ENCODE data around the gene MED27. TPM values are rescaled to one million over a fixed set of nuclear protein-coding genes. Genes with fewer than 3 reads are reported as not detected.

MED27 gene
- total and polyA plus RNA-seq, 2 experiments from 2014 or later = 18.3 to 69.2 TPM

DNA sequence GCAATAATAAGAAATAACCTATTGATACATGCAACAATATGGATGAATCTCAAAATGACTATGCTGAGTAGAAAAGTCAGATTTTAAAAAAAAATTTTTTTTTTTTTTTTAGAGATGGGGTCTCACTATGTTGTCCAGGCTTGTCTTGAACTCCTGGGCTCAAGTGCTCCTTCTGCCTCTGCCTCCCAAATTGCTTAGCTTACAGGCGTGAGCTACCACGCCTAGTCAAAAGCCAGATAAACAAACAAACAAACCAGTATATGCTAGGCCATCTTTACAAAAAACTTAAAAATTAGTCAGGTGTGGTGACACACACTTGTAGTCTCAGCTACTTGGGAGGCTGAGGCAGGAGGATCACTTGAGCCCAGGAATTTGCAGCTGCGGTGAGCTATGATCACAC, 79.0 kb downstream of the MED27 start:
- no peaks in the 10 kb centered on the region for H3K36me3 ChIP-seq
- H3K4me1 ChIP-seq (ENCODE audit: low read depth) = no peaks in the 10 kb centered on the region
- no peak overlapping the region for H3K4me3 ChIP-seq
- no peaks in the 10 kb centered on the region for H3K27me3 ChIP-seq
- TF ChIP-seq, protein P1, sequence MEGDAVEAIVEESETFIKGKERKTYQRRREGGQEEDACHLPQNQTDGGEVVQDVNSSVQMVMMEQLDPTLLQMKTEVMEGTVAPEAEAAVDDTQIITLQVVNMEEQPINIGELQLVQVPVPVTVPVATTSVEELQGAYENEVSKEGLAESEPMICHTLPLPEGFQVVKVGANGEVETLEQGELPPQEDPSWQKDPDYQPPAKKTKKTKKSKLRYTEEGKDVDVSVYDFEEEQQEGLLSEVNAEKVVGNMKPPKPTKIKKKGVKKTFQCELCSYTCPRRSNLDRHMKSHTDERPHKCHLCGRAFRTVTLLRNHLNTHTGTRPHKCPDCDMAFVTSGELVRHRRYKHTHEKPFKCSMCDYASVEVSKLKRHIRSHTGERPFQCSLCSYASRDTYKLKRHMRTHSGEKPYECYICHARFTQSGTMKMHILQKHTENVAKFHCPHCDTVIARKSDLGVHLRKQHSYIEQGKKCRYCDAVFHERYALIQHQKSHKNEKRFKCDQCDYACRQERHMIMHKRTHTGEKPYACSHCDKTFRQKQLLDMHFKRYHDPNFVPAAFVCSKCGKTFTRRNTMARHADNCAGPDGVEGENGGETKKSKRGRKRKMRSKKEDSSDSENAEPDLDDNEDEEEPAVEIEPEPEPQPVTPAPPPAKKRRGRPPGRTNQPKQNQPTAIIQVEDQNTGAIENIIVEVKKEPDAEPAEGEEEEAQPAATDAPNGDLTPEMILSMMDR (IDR thresholded peaks at IDR 0.05; ENCODE audit: low read depth, low read length) = no peak
- DNase-seq (ENCODE audit: low read depth in 1 of 2, low spot score in 1 of 2) = no peak
- H3K27ac ChIP-seq = no peak overlapping the region
- H3K9me3 ChIP-seq (ENCODE audit: low read depth) = no peaks in the 10 kb centered on the region

GRCh38 chr9:131999692-132000551, 79.7 kb downstream of the MED27 start:
- Histone ChIP-seq H3K9me3 (ENCODE audit: low read depth) (no peaks in the 10 kb centered on the region), H3K27ac (no peak overlapping the region), H3K36me3 (no peaks in the 10 kb centered on the region), H3K4me1 (ENCODE audit: low read depth) (no peaks in the 10 kb centered on the region), H3K27me3 (no peaks in the 10 kb centered on the region), H3K4me3 (no peak overlapping the region)
- peak in 1 of 2 donors; percentile 84 for DNase-seq (ENCODE audit: low read depth in 1 of 2, low spot score in 1 of 2)
- TF ChIP-seq, protein P1 (IDR thresholded peaks at IDR 0.05; ENCODE audit: low read depth, low read length) = peak; percentile 12

GRCh38 chr9:131997779-131998178, 81.9 kb downstream of the MED27 start:
- H3K9me3 ChIP-seq (ENCODE audit: low read depth) = no peaks in the 10 kb centered on the region
- no peak overlapping the region for H3K27ac ChIP-seq
- no peaks in the 10 kb centered on the region for H3K4me1 ChIP-seq (ENCODE audit: low read depth)
- H3K36me3 ChIP-seq = no peaks in the 10 kb centered on the region
- DNase-seq (ENCODE audit: low read depth in 1 of 2, low spot score in 1 of 2) = peak in 1 of 2 donors; percentile 86
- no peak overlapping the region for H3K4me3 ChIP-seq
- TF ChIP-seq, protein P1 (IDR thresholded peaks at IDR 0.05; ENCODE audit: low read depth, low read length) = no peak
- H3K27me3 ChIP-seq = no peaks in the 10 kb centered on the region

GRCh38 chr9:131997076-131997475, 82.6 kb downstream of the MED27 start:
- no peaks in the 10 kb centered on the region for H3K36me3 ChIP-seq
- no peaks in the 10 kb centered on the region for H3K27me3 ChIP-seq
- TF ChIP-seq, protein P1 (IDR thresholded peaks at IDR 0.05; ENCODE audit: low read depth, low read length) = no peak
- H3K9me3 ChIP-seq (ENCODE audit: low read depth) = no peaks in the 10 kb centered on the region
- H3K27ac ChIP-seq = no peak overlapping the region
- no peaks in the 10 kb centered on the region for H3K4me1 ChIP-seq (ENCODE audit: low read depth)
- DNase-seq (ENCODE audit: low read depth in 1 of 2, low spot score in 1 of 2) = no peak
- H3K4me3 ChIP-seq = no peak overlapping the region

- Histone ChIP-seq H3K36me3 (no peaks in the 10 kb centered on the region), H3K4me1 (ENCODE audit: low read depth) (no peaks in the 10 kb centered on the region), H3K9me3 (ENCODE audit: low read depth) (no peaks in the 10 kb centered on the region), H3K27ac (no peak overlapping the region), H3K4me3 (no peak overlapping the region), H3K27me3 (no peaks in the 10 kb centered on the region)
- TF ChIP-seq, protein P1 (IDR thresholded peaks at IDR 0.05; ENCODE audit: low read depth, low read length) = no peak
- DNase-seq (ENCODE audit: low read depth in 1 of 2, low spot score in 1 of 2) = no peak
Observed at GRCh38 chr9:131995382-131995781, 84.3 kb downstream of the MED27 start.

Measured in cardiac muscle cell (in vitro differentiated cells and primary cell).